ENCODE measurements around the gene MVB12B.

- TF ChIP-seq POLR2A (IDR thresholded peaks at IDR 0.05; ENCODE audit: low read length) (no peak), GATA1 (IDR thresholded peaks at IDR 0.05; ENCODE audit: low read depth, low read length) (no peak)
Measured at GRCh38 chr9:126528915-126529314, 202.3 kb downstream of the MVB12B start.

All from erythroblast (primary cell).